ENCODE data around the gene DSCAM. TPM values are rescaled to one million over a fixed set of nuclear protein-coding genes. Genes with fewer than 3 reads are reported as not detected.

Gene DSCAM
- total and polyA plus RNA-seq, 8 donors, result 0.37 TPM; not detected in 7

- H3K9me3 ChIP-seq, result no peaks in the 10 kb centered on the region
- intact Hi-C loops (cut with DNase I; ENCODE audit: low total_unique reads), result no loop called here
- H3K27me3 ChIP-seq, result peaks cover 0 to 5% (median 0%) of the 10 kb centered on the region in 3 donors
- no peak for DNase-seq
- H3K4me3 ChIP-seq, result no peak overlapping the region
- WGBS, 5 donors, result 48 to 68% (median 50%) methylated on average over 2 of the region's 2 CpGs
- H3K27ac ChIP-seq, result no peak overlapping the region
- H3K36me3 ChIP-seq, result no peaks in the 10 kb centered on the region
- H3K4me1 ChIP-seq, result peaks cover 0 to 9% (median 4%) of the 10 kb centered on the region in 4 donors
- no peak for TF ChIP-seq CTCF (IDR thresholded peaks at IDR 0.05)
- no peak for TF ChIP-seq POLR2AphosphoS5 (IDR thresholded peaks at IDR 0.05)
- TF ChIP-seq EP300 (IDR thresholded peaks at IDR 0.05), result no peak
- no peak for TF ChIP-seq POLR2A (IDR thresholded peaks at IDR 0.05)
These were observed 459.8 kb downstream of the DSCAM start for GRCh38 chr21:40386981-40387747.

GRCh38 chr21:40386294-40386911, 460.6 kb downstream of the DSCAM start:
- DNase-seq, result peak; percentile 70 to 72
- intact Hi-C loops (cut with DNase I; ENCODE audit: low total_unique reads), result no loop called here
- 7 to 20% (median 9%) methylated on average over 23 of the region's 23 CpGs for WGBS, 5 donors
- no peaks in the 10 kb centered on the region for H3K36me3 ChIP-seq
- H3K9me3 ChIP-seq, result no peaks in the 10 kb centered on the region
- peaks cover 0 to 5% (median 0%) of the 10 kb centered on the region in 3 donors for H3K27me3 ChIP-seq
- H3K4me1 ChIP-seq, result peaks cover 0 to 9% (median 4%) of the 10 kb centered on the region in 4 donors
- no peak overlapping the region for H3K27ac ChIP-seq
- H3K4me3 ChIP-seq, result no peak overlapping the region
- no peak for TF ChIP-seq POLR2AphosphoS5 (IDR thresholded peaks at IDR 0.05)
- TF ChIP-seq CTCF (IDR thresholded peaks at IDR 0.05), result peak in 5 of 7 experiments; percentile 56 to 79 (median 71)

GRCh38 chr21:40385883-40386282, 461.1 kb downstream of the DSCAM start:
- Histone ChIP-seq H3K9me3 (no peaks in the 10 kb centered on the region), H3K4me1 (peaks cover 0 to 9% (median 4%) of the 10 kb centered on the region in 4 donors), H3K4me3 (no peak overlapping the region), H3K27me3 (peaks cover 0 to 5% (median 0%) of the 10 kb centered on the region in 3 donors), H3K36me3 (no peaks in the 10 kb centered on the region), H3K27ac (no peak overlapping the region)
- WGBS, 5 donors, result 86 to 89% (median 88%) methylated on average over 6 of the region's 6 CpGs
- TF ChIP-seq EP300 (IDR thresholded peaks at IDR 0.05) (no peak), POLR2AphosphoS5 (IDR thresholded peaks at IDR 0.05) (no peak), POLR2A (IDR thresholded peaks at IDR 0.05) (no peak), CTCF (IDR thresholded peaks at IDR 0.05) (no peak)
- DNase-seq, result no peak
- intact Hi-C loops (cut with DNase I; ENCODE audit: low total_unique reads), result no loop called here

GRCh38 chr21:40383951-40384350, 463.0 kb downstream of the DSCAM start:
- no peak for DNase-seq
- peaks cover 0 to 9% (median 4%) of the 10 kb centered on the region in 4 donors for H3K4me1 ChIP-seq
- 84 to 90% (median 87%) methylated on average over 5 of the region's 5 CpGs for WGBS, 5 donors
- intact Hi-C loops (cut with DNase I; ENCODE audit: low total_unique reads), result no loop called here
- no peaks in the 10 kb centered on the region for H3K9me3 ChIP-seq
- H3K36me3 ChIP-seq, result no peaks in the 10 kb centered on the region
- no peak overlapping the region for H3K4me3 ChIP-seq
- no peak for TF ChIP-seq CTCF (IDR thresholded peaks at IDR 0.05)
- TF ChIP-seq POLR2AphosphoS5 (IDR thresholded peaks at IDR 0.05), result no peak
- TF ChIP-seq POLR2A (IDR thresholded peaks at IDR 0.05), result no peak
- no peak for TF ChIP-seq EP300 (IDR thresholded peaks at IDR 0.05)
- no peak overlapping the region for H3K27ac ChIP-seq
- H3K27me3 ChIP-seq, result peaks cover 0 to 5% (median 0%) of the 10 kb centered on the region in 3 donors
